ENCODE results near the gene LIPC.

Gene LIPC

DNA sequence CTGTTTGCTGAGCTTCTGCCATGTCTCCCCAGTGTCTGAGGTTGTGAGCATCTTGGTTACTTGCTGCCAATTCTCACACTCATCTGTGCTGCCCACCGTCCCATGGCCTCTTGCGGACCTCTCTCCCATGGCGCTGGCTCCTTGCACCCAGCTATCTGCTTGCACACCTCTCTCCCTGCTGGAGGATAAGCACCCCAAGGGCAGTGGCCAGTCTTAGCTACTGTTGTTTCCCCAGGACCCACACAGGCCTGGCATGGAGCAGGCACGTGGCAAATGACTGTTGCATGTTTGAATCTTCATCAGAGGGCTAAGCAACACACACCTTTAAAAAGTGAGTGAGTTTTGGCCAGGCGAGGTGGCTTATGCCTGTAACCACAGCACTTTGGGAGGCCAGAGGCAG lies 14.7 kb downstream of the LIPC start:
- no peak for ATAC-seq
- no peak for TF ChIP-seq SNAI2 (CRISPR knock-in tag; IDR thresholded peaks at IDR 0.05)
- TF ChIP-seq OSR1 (CRISPR knock-in tag; IDR thresholded peaks at IDR 0.05): no peak
- TF ChIP-seq, protein P1, sequence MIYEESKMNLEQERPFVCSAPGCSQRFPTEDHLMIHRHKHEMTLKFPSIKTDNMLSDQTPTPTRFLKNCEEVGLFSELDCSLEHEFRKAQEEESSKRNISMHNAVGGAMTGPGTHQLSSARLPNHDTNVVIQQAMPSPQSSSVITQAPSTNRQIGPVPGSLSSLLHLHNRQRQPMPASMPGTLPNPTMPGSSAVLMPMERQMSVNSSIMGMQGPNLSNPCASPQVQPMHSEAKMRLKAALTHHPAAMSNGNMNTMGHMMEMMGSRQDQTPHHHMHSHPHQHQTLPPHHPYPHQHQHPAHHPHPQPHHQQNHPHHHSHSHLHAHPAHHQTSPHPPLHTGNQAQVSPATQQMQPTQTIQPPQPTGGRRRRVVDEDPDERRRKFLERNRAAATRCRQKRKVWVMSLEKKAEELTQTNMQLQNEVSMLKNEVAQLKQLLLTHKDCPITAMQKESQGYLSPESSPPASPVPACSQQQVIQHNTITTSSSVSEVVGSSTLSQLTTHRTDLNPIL (CRISPR knock-in tag; IDR thresholded peaks at IDR 0.05; ENCODE audit: low read depth): no peak
- no peak for TF ChIP-seq ZNF70 (CRISPR knock-in tag; IDR thresholded peaks at IDR 0.05)
- TF ChIP-seq, protein P2, sequence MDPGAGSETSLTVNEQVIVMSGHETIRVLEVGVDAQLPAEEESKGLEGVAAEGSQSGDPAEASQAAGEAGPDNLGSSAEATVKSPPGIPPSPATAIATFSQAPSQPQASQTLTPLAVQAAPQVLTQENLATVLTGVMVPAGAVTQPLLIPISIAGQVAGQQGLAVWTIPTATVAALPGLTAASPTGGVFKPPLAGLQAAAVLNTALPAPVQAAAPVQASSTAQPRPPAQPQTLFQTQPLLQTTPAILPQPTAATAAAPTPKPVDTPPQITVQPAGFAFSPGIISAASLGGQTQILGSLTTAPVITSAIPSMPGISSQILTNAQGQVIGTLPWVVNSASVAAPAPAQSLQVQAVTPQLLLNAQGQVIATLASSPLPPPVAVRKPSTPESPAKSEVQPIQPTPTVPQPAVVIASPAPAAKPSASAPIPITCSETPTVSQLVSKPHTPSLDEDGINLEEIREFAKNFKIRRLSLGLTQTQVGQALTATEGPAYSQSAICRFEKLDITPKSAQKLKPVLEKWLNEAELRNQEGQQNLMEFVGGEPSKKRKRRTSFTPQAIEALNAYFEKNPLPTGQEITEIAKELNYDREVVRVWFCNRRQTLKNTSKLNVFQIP (CRISPR knock-in tag; IDR thresholded peaks at IDR 0.05; ENCODE audit: borderline replicate concordance, low read depth): no peak
- no peak for TF ChIP-seq TOX (CRISPR knock-in tag; IDR thresholded peaks at IDR 0.05; ENCODE audit: borderline replicate concordance)
- no peak for TF ChIP-seq ZNF8 (CRISPR knock-in tag; IDR thresholded peaks at IDR 0.05)
- no peak for TF ChIP-seq CSRNP3 (CRISPR knock-in tag; IDR thresholded peaks at IDR 0.05)
- no peak for TF ChIP-seq ZFP30 (CRISPR knock-in tag; IDR thresholded peaks at IDR 0.05)
- no peak for TF ChIP-seq TCF4 (CRISPR knock-in tag; IDR thresholded peaks at IDR 0.05; ENCODE audit: borderline replicate concordance)
- TF ChIP-seq TSHZ2 (CRISPR knock-in tag; IDR thresholded peaks at IDR 0.05): no peak

DNA sequence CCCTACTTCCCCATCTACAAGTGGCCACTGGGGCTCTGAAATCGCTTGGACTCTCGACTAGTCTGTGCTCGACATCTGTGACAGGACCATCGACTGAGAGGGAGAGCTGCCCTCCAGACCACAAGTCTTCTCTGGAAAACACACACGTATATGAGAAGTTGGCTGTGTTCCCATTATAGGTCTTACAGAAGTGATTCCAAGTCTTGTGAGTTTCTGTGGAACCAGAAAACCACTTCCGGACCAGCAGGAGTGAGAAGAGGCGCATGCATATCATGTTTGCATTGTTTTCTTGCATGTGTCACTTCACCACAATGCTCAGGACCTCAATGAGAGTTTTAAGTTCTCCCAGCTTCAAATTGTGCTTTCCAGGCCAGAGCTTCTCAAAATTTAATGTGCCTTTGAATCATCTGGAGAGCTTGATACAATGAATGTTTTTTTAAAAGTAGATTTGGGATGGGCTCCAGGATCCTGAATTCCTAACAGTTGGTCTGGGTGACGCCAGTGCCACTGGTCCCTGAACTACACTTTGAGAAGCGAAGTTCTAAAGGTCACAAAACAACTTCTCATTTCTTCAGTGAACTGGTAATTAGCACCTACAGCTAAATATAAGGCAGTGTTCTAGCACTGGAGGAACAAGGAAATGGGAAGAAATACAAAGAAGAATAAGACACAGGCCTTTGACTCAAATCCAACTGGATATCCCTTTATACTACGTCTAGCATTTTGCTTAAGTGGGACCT lies 15.7 kb downstream of the LIPC start:
- no peak for ATAC-seq
- TF ChIP-seq ZNF8 (CRISPR knock-in tag; IDR thresholded peaks at IDR 0.05) (no peak), ZC3H10 (CRISPR knock-in tag; IDR thresholded peaks at IDR 0.05) (no peak), TSHZ2 (CRISPR knock-in tag; IDR thresholded peaks at IDR 0.05) (no peak), ESRRG (CRISPR knock-in tag; IDR thresholded peaks at IDR 0.05) (no peak), PPARA (CRISPR knock-in tag; IDR thresholded peaks at IDR 0.05; ENCODE audit: borderline replicate concordance) (no peak), ZNF565 (CRISPR knock-in tag; conservative IDR thresholded peaks at IDR 0.05; ENCODE audit: low read depth) (no peak), ISL1 (CRISPR knock-in tag; IDR thresholded peaks at IDR 0.05) (no peak), CSDC2 (CRISPR knock-in tag; IDR thresholded peaks at IDR 0.05) (no peak), ZFP30 (CRISPR knock-in tag; IDR thresholded peaks at IDR 0.05) (no peak), RARB (CRISPR knock-in tag; IDR thresholded peaks at IDR 0.05) (no peak), TOX (CRISPR knock-in tag; IDR thresholded peaks at IDR 0.05; ENCODE audit: borderline replicate concordance) (no peak), ARNTL (CRISPR knock-in tag; IDR thresholded peaks at IDR 0.05; ENCODE audit: borderline replicate concordance, low read depth) (no peak), CSRNP3 (CRISPR knock-in tag; IDR thresholded peaks at IDR 0.05) (no peak)
- TF ChIP-seq, protein P1 (CRISPR knock-in tag; IDR thresholded peaks at IDR 0.05; ENCODE audit: low read depth): no peak
- TF ChIP-seq, protein P3, sequence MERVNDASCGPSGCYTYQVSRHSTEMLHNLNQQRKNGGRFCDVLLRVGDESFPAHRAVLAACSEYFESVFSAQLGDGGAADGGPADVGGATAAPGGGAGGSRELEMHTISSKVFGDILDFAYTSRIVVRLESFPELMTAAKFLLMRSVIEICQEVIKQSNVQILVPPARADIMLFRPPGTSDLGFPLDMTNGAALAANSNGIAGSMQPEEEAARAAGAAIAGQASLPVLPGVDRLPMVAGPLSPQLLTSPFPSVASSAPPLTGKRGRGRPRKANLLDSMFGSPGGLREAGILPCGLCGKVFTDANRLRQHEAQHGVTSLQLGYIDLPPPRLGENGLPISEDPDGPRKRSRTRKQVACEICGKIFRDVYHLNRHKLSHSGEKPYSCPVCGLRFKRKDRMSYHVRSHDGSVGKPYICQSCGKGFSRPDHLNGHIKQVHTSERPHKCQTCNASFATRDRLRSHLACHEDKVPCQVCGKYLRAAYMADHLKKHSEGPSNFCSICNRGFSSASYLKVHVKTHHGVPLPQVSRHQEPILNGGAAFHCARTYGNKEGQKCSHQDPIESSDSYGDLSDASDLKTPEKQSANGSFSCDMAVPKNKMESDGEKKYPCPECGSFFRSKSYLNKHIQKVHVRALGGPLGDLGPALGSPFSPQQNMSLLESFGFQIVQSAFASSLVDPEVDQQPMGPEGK (CRISPR knock-in tag; IDR thresholded peaks at IDR 0.05; ENCODE audit: borderline replicate concordance): no peak

Measured in SK-N-SH treated with all-trans-retinoic acid at 6 μM for 48 hours (cell line).